Sigmoid colon (tissue), 4 donors: Measurements from ENCODE around the gene RXRA.

Experiments
- EP300 ChIP-seq, 4 donors: sonication (generic); formaldehyde crosslinking; IDR thresholded peaks; one replicate each; pipeline ENCODE4 v1.6.1; 2017; ENCODE audit warnings: antibody characterized with exemption in 4 of 4
- POLR2A ChIP-seq, 2 donors: fragments of 450-650 bp; IDR thresholded peaks; one replicate each; pipeline ENCODE4 v1.6.1; 2016; ENCODE audit warnings: antibody characterized with exemption in 2 of 2, mild to moderate bottlenecking in 2 of 2, moderate library complexity in 2 of 2
- TF ChIP-seq, protein P1 (sequence below), 4 experiments: fragments of 450-650 bp in 3 of 4; fragments of 200-600 bp in 1 of 4; IDR thresholded peaks; one replicate each; pipeline ENCODE4 v1.5.1; 2016 to 2019; ENCODE audit warnings: antibody characterized with exemption in 4 of 4, mild to moderate bottlenecking in 3 of 4, moderate library complexity in 2 of 4

DNA sequence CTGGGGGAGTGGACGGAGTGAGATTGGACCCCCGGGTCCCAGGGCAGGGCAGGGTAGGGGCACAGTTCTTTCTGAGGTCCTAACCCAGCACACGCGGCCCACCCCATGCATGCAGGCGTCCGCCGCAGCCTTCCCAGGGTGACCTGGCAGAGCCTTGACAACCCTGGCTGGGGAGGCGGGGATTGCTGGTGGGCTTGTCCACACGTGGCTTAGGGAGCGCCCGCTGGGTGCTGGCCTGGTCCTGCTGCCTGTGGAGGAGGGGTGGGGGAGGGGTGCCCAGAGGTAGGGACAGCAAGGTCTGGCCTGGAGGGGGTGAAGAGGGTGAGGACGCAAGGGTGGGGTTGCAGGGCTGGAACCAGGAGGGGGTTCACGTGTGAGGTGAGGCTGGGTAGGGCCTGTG, 6.0 kb downstream of the RXRA start:
- TF ChIP-seq, protein P1, sequence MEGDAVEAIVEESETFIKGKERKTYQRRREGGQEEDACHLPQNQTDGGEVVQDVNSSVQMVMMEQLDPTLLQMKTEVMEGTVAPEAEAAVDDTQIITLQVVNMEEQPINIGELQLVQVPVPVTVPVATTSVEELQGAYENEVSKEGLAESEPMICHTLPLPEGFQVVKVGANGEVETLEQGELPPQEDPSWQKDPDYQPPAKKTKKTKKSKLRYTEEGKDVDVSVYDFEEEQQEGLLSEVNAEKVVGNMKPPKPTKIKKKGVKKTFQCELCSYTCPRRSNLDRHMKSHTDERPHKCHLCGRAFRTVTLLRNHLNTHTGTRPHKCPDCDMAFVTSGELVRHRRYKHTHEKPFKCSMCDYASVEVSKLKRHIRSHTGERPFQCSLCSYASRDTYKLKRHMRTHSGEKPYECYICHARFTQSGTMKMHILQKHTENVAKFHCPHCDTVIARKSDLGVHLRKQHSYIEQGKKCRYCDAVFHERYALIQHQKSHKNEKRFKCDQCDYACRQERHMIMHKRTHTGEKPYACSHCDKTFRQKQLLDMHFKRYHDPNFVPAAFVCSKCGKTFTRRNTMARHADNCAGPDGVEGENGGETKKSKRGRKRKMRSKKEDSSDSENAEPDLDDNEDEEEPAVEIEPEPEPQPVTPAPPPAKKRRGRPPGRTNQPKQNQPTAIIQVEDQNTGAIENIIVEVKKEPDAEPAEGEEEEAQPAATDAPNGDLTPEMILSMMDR (IDR thresholded peaks at IDR 0.05) = no peak
- TF ChIP-seq POLR2A (IDR thresholded peaks at IDR 0.05) (no peak), EP300 (IDR thresholded peaks at IDR 0.05) (no peak)
